Stimulated activated CD4-positive, alpha-beta T cell treated with anti-CD3 and anti-CD28 coated beads, Interleukin-4, amount 100 ng/mL, for 48 hours (primary cell): ENCODE data around the gene MRPS14.

Experiments used
- DNase-seq, 2 donors: peaks; one replicate each; pipeline ENCODE4 v3.0.0-alpha.2; 2020; ENCODE audit warnings: low read depth in 2 of 2

Gene MRPS14

DNA sequence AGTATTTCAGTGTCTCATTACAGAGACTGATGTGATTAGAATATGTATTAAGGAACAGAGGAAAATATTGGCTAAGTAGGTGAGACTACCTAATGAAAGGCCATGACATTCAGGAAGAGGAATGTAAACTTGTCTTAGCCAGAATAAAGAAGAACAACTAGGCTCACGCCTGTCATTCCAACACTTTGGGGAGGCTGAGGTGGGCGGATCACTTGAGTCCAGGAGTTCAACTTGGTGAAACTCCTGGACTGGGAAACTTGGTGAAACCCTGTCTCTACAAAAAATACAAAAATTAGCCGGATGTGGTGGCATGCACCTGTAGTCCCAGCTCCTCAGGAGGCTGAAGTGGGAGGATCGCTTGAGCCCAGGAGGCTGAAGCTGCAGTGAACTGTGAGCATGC is 38.3 kb downstream of the MRPS14 start:
- no peak for DNase-seq

DNA sequence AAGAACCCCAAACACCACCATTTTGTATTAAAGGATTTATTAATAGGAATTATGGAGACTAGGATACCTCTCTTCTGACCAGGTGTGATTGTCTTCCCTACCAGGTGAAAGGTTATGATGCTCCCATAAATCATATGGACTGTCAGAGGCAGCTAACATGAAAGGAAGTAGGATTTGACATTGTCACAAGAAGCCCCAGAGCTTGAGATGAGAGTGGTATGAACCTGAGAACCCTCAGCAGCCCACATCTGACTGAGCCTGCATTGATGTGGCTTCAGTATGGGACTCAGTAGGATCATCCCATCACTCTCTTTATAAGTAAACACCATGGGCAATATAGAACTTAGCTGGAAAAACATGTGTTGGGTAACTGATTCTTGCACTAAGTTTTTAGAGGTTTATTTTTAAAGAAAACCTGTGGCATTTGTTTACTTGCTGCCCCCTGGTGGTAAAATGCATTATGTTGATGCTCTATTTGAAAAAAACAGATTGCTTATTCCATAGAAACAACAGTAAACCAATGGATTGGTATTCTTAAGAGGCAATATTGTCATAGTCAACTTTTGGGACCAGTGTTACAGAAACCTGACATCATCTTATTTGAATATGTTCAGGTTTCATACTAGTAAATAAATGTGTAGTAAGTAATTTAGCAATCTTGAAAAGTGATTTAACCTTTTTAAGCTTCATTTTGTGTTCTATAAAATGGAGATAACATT is 40.1 kb downstream of the MRPS14 start:
- DNase-seq: no peak

DNA sequence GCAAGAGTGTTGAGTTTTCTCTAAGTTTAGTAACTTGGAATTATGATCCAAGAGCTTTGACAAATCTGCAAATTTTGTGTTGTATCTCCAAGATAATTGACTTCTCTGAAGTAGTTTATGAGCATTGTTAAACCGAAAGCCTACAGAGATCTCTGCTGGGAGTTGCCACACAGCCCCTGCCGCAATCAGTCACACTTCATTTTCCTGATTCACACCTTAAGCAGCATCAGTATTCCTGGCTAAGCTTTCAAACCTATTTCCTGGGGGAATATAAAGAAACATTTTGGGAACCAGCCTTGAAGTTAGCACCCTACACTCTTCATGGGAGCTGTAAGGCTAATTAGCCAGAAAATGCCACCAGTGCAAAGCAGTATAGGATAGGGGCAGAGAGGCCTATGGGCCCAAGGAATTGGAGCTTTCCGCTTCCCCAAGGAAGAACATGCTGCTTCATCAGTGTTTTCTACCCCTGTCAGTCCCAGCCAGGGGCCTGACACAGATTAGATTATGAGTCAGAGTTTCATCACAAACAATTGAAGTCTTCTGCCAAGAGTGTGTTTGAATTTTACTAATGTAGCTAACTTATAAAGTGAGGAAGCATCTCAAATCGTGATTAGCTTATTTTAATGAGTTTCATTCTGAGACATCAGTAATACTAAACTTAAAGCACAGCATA is 46.7 kb downstream of the MRPS14 start:
- no peak for DNase-seq

DNA sequence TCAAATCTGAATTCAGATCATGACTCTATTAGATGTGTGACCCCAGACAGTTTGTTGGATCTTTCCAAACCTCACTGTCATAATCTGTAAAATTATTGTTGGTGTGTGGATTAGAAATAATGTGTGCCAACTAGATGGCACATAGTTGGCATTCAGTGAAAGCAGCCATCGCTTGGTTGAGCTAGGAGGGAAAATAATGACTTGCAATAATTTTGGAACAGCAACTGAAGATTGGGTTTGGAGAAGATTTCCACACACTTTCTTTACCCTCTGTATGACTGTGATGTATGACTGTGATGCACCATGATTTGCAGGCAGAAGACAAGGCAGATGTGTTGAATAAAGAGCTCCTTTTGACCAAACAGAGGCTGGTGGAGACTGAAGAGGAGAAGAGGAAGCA is 47.5 kb downstream of the MRPS14 start:
- DNase-seq: no peak

DNA sequence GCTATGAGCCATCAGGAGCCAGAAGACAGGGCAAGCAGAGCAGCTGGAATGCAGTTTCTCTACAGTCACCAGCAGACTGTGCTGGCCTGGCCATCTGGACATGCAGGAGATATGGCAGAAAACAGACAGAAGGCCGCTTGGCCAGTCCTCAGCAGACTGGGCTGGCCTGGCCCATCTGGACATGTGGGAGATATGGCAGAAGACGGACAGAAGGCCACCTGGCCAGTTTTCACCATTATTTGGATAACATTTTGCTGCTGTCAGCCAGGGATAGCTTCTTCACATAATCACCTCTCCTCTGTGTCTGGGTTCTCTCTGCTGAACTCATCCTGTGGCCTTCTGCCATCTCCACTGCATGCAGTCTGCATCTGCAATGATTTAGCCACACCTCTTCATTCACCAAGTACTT is 48.5 kb downstream of the MRPS14 start:
- DNase-seq: no peak

DNA sequence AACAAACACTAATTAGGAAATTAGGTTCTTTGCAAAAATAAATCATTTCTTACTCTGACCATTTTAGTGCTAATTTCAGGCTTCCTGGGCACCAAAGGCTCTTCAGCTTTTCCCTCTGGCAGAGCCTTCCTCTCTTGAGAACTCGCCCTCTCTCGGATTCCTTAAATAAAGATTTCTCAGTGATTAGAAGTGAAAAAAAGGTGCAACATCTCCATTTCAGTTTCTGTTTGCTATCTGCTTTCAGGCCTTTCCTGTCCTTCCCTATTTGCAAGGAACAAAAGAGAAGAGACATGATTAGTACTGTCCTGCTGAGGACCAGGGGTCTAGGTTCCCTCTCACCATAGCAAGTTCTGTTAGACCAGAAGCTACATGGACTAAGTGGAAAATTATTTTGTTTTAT is 51.3 kb downstream of the MRPS14 start:
- no peak for DNase-seq

DNA sequence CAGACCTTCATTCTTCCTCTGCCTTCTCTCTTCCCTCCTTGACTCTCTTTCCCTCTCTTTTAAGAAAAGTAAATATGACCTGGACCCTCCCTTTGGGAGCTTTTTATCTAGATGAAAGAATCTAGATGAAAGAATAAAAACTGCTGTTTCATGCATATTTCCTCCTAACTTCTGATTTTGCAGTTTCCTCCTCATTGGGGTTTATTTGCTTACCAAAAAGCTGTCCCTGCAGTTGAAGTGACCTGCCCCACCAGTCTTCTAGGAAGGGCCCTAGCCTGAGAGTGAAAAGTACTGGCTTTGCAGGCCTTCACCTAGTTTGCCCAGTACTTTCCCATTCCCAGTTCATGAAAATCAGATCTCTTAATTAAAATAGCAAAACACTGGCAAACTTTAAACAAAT is 51.8 kb downstream of the MRPS14 start:
- no peak for DNase-seq

DNA sequence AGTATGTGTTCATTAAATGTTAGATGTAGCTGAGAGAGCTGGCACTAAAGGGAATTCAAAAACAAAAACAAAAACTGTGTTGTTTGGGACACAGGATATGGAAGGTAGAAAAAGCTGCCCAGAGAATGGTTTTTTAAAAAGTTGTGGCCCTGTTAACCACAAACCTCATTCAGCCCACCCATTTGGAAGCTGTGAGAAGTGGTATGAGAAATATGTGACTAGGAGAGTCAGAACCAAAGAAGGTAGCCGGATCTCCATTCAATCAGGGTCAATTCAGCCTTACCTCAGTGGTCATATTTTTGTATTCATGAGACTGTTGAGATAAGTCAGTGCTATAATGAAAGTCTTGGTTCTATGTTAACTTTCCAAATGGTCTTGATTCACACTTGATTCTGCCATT is 53.2 kb downstream of the MRPS14 start:
- DNase-seq: no peak

DNA sequence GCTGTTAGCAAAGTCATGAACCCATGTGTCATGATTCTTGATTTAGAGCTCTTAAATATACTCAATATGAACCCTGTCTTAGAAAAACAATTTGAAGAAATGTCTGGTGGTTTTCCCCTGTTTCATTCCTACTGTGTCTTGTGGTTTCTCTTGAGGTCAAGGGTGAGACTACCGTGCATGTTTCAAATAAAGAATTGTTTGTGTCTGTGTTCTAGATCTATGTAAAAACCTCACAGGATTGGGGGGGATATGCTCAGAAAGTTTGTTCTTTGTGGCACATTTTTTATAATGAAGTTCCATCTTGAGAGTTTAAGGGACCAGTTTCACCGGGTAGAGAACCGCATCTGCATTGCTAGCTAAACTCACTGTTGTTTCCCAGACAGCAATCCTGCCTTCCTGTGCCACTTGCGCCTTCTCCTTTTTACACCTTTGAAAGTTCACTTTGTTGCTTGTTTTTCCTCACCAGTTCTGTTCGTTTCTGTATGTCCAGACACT is 54.4 kb downstream of the MRPS14 start:
- DNase-seq: no peak

DNA sequence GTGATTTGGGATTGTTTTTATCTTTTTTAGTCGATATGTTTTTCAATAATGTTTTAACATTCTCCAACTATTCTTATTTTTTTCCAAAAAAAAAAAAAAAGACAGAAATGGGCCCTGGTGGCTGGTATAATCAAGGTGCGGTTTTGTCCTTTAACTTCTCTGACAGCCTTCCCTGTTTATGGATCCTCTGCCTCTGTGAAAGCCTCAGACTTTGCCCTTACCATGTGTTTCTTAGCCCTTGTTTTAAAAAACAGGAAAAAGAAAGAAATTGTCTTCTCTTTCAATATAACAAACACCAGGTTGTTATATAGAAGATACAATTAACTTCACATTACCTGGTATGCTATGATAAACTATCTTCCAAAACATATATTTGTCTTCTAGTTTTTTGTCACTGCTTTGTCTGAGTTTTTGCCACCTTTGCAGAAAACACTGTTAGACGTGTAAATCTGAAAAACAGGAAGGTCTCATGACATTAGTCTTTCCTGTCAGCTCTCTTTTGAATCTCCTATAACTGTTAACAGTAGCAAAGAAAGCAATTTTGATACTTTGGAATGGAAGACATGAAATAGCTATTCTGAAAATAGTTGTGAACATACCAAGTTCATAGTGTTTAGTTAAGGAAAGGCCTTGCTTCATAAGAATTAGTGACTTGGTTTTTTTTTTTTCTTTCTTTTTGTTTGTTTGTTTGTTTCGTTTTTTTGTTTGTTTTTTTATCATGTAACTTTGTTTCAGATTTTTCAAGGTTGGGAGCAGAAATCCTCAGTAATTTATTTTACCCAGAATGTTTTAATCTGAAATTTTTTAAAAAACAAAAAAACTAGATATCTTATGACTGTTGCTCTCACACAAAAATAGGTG is 55.1 kb downstream of the MRPS14 start:
- DNase-seq: no peak

DNA sequence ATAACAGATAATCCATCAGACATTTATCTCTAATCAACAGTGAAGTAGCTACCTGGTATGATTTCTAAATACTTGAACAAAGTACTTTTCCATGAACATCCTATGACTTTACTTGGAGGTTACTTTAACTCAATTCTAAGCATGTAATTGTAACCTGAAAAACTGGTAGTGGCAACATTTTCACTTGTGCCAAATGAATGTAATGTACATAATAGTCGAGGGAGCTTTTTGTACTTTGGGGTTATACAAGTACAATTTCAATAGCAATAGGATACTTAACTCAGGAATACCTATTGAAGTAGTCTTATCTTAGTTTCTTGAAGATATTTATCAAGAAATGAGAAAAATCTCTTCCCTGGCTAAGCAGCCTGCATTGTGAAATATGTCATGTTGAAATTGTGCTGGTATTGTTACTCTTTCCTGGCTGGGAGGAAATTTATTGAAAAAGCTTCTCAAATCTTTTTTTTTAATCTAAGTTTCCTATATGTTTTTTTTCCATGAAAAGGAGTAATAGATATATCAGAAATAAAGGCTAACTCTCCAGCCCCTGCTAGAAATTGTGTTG is 57.1 kb downstream of the MRPS14 start:
- no peak for DNase-seq

DNA sequence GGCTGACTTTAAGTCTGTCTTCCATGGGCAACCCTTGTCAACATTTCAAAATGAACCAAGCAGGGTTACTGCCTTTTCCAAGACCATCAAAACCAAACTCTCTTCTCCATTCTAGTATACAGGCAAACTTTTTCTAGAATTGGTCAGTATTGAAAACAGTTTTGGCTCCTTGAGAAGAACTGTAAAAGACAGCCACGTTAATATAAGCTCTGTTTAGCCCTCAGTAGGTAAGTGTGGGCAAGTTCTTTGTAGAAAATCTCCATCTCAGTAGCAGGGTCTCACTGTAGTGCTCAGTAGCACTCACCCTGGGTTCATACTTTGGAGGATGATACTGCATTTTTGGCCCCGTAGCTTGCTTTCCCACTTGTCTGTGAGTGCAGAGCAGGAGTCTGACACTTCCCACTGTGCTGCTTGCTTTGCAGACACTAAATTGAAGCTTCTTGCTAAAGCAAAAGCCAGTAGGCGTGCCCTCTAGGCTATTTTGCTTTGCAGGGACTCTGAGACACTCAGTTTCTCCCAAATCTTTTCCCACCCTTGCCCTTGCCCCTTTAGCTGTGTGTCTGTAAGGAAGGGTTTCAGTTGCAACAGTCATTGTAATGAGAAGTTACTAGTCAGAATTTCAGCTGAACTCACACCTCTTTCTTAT is 57.7 kb downstream of the MRPS14 start:
- DNase-seq: no peak

DNA sequence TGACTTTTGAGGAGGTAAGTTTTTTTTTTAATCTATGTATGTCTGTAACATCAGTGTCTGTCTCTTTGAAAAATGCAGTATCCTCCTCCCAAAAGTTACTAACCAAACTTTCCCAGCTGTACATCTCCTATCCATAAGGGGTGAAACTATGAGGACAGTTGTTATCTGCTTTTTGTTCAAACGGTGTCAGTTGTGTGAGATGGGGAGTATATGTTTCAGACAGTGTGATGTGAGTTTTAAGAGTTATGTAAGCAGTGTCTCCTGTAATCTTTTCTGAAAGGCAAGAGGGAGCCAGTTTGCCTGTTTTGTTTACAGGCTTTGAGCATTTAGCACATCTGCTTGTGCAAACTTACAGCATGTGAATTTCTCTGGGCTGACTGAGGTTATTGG is 58.3 kb downstream of the MRPS14 start:
- no peak for DNase-seq

DNA sequence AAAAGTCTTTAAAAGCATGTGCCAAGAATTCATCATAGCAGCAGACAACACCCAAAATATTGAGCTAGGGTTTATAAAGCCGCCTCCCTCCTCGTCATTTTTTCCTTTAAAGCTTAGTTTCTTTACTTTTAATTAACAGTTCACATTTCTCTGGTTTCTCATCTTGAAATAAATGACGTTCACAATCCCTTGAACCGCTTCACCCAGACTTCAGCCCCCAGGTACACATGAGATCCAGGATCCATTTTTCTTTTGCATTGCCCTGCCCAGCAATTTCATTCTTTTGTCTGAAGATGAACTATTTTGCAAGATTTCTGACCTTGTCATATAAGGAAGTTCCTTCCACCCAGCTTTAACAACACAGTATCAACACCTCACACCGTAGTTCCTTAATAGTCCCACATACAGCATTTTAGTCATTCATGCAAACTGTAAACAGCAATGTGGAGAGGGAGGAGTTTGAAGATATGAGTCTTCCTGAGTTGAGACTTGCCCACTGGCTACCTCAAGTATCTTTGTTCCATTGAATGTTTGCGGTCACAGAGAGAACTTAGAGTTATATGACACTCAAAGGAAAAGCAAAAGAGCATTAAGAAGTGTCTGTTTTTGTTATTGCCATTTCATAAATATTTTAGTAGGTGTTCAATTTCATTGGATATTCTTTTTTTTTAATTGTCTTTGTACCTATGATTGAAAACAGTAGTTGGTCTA is 58.8 kb downstream of the MRPS14 start:
- DNase-seq: no peak

DNA sequence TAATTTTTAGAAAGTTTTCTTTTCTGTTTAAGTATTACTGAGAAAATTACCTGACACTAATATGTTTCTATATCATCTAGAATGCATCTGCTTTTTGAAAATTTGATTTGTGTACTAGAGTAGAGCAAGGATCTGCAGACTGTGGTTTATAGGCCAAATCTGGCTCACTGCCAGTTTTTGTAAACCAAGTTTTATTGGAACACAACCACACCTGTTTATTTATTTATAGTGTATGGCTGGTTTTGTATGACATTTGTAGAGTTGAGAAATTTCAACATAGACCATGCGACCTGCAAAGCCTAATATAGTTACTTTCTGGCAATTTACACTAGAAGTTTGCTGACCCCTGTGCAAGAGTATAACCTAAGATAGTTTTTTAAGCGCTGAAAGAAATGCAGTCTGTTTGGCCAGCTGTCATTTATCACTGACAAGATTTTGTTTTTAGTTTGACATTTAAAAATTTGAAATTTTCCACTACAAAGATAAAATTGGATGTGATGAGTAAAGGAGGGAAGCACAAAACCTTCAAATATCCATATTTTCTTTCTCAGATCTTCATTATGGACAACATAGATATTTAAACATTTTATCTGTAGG is 59.6 kb downstream of the MRPS14 start:
- DNase-seq: no peak
